Lower leg skin (tissue), 3 donors: ENCODE measurements around the gene HCN4.

Source experiments
- CTCF ChIP-seq, 3 donors: fragments of 450-650 bp; IDR thresholded peaks; one replicate each; pipeline ENCODE4 v1.5.1; 2016; ENCODE audit warnings: antibody characterized with exemption in 3 of 3, mild to moderate bottlenecking in 3 of 3, moderate library complexity in 2 of 3
- POLR2A ChIP-seq, 2 donors: fragments of 450-650 bp; IDR thresholded peaks; one replicate each; pipeline ENCODE4 v1.6.1; 2016 to 2017; ENCODE audit warnings: antibody characterized with exemption in 2 of 2, mild to moderate bottlenecking in 1 of 2, moderate library complexity in 1 of 2

GRCh38 chr15:73344056-73344455 lies 24.7 kb downstream of the HCN4 start:
- TF ChIP-seq CTCF (IDR thresholded peaks at IDR 0.05): no peak
- TF ChIP-seq POLR2A (IDR thresholded peaks at IDR 0.05): no peak
